ENCODE data around the gene COL6A1.

Gene COL6A1

DNA sequence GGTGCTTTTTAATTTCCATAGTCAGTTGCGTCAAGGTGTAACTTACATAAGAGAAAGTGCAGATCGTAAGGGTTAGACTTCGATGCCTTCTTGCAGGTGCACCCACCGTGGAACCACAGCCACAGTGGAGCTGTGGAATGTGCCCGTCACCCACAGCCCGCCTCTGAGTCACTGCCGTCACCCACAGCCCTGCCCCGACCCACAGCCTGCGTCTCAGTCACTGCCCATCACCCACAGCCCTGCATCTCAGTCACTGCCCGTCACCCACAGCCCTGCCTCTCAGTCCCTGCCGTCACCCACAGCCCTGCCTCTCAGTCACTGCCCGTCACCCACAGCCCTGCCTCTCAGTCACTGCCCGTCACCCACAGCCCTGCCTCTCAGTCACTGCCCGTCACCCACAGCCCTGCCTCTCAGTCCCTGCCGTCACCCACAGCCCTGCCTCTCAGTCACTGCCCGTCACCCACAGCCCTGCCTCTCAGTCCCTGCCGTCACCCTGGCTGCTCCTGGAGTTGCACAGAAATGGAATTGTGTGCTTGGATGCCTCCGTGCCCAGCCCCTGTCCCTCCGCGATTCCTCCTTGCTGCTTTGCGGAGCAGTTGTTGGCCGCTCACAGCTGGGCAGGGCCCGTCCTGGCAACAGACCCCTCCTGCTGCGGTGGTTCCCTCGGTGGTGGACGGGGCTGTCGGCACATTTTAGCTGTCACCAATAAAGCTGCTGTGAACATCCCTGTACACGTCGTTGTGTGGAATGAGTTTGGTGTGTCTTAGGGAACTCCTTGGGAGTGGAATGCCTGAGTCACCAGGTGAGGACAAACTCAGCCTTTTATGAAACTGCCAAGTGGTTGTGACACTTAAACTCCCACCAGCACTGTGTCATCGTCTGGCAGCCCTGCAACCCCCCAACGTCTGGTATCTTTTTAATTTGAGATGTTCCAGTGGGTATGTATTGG is 71.4 kb downstream of the COL6A1 start:
- in situ Hi-C loops (cut with MboI; ENCODE audit: low pct_unique_long_range_greater_than_20kb, low sequenced_read_pairs): no loop called here
- DNase-seq: no peak

DNA sequence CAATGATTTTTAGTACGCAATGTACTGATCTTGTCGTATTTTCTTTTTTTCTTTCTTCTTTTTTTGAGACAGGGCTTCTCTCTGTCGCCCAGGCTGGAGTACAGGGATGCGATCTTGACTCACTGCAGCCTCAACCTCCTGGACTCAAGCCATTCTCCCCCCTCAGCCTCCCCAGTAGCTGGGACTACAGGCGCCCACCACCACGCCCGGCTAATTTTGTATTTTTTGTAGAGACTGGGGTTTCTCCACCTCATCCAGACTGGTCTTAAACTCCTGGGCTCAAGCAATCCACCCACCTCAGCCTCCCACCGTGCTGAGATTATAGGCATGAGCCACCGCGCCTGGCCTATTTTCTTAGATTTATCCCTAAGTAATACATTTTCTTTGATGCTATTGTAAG is 72.5 kb downstream of the COL6A1 start:
- in situ Hi-C loops (cut with MboI; ENCODE audit: low pct_unique_long_range_greater_than_20kb, low sequenced_read_pairs): no loop called here
- no peak for DNase-seq

DNA sequence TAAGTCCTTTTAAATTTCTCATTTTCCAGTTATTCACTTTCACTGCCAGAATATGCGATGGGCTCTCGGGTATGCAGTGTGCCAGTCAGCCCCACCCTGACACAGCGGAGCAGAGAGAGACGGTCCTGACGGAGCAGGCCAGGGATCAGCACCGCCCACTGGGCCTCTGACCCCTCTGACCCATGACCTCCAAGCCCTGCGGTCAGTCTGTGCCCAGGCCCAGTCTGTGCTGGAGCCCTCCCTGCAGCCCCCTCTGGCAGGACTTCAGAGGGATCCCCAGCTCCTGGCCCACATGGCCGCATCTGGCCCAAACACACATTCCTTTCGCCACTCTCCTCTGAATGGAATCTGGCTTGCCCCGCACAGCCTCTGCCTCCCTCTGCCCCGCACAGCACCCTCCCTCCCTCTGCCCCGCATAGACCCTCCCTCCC is 72.9 kb downstream of the COL6A1 start:
- in situ Hi-C loops (cut with MboI; ENCODE audit: low pct_unique_long_range_greater_than_20kb, low sequenced_read_pairs): no loop called here
- DNase-seq: no peak
